ENCODE results near the gene SERP2. TPM values are rescaled to one million over a fixed set of nuclear protein-coding genes. Genes with fewer than 3 reads are reported as not detected.

SERP2 gene
- total RNA-seq, 1 experiment from 2014 or later = 1.8 TPM

GRCh38 chr13:44433863-44434765 lies 60.5 kb downstream of the SERP2 start:
- peak overlapping the region; percentile 86 to 97 for H3K4me3 Mint-ChIP-seq
- no peaks in the 10 kb centered on the region for H3K27me3 ChIP-seq (ENCODE audit: insufficient read depth, low read length)
- no peak overlapping the region for H3K18ac ChIP-seq (ENCODE audit: insufficient read length, low read depth, low read length)
- no peak overlapping the region for H2BK120ac ChIP-seq (ENCODE audit: low read depth, low read length, poor library complexity, severe bottlenecking)
- no peak overlapping the region for H3T11ph ChIP-seq (ENCODE audit: low read length)
- H2AK5ac ChIP-seq (ENCODE audit: insufficient read length, low read length) = no peak overlapping the region
- no peak overlapping the region for H3K4ac ChIP-seq (ENCODE audit: low read depth, low read length)
- peak overlapping the region; percentile 78 for H3K4me2 ChIP-seq (ENCODE audit: insufficient read depth, insufficient read length, low read length)
- H2BK12ac ChIP-seq (ENCODE audit: insufficient read length, low read depth, low read length) = no peak overlapping the region
- H3K9me3 ChIP-seq (ENCODE audit: control insufficient read depth, low read depth, low read length) = no peaks in the 10 kb centered on the region
- no peak overlapping the region for H3K23ac ChIP-seq (ENCODE audit: insufficient read length, low read depth, low read length)
- H2BK15ac ChIP-seq (ENCODE audit: low read depth, low read length) = no peak overlapping the region
- H2AFZ ChIP-seq (ENCODE audit: low read length) = no peak overlapping the region
- no peak overlapping the region for H3K27ac ChIP-seq (ENCODE audit: insufficient read length, low read depth, low read length)
- no peaks in the 10 kb centered on the region for H3K9me3 Mint-ChIP-seq
- no peak overlapping the region for H4K8ac ChIP-seq (replicated peaks; ENCODE audit: insufficient read length, low read depth, low read length)
- H3K27ac Mint-ChIP-seq = peak overlapping the region in 1 of 3 experiments; percentile 84; a peak in 3 of 7 replicates
- no peak for DNase-seq
- TF ChIP-seq CTCF (conservative IDR thresholded peaks at IDR 0.05) = no peak
- H3K56ac ChIP-seq (ENCODE audit: insufficient read length, low read depth, low read length) = no peak overlapping the region
- H3K14ac ChIP-seq (ENCODE audit: insufficient read depth, low read length) = no peak overlapping the region
- no peak overlapping the region for H4K91ac ChIP-seq (ENCODE audit: insufficient read length, low read depth, low read length)
- H3K79me1 ChIP-seq (ENCODE audit: insufficient read depth, low read depth, low read length, poor library complexity, severe bottlenecking) = peaks cover 6% of the 10 kb centered on the region
- H2BK5ac ChIP-seq (ENCODE audit: insufficient read length, low read length) = no peak overlapping the region
- WGBS (ENCODE audit: extremely low coverage, insufficient read length, low lambda C conversion rate) = no CpG with 5 or more reads among the region's 15 CpGs
- H4K5ac ChIP-seq (ENCODE audit: insufficient read length, low read depth, low read length) = no peak overlapping the region
- peaks cover 7% of the 10 kb centered on the region for H3K23me2 ChIP-seq (ENCODE audit: insufficient read length, low read depth, low read length, poor library complexity, severe bottlenecking)
- peaks cover 26 to 35% of the 10 kb centered on the region in 2 experiments for H3K4me1 Mint-ChIP-seq
- H3K4me1 ChIP-seq (ENCODE audit: insufficient read depth, low read length) = no peaks in the 10 kb centered on the region
- H3K36me3 Mint-ChIP-seq (ENCODE audit: insufficient read depth in 1 of 3, low read depth in 3 of 3) = peaks cover 27 to 34% (median 27%) of the 10 kb centered on the region in 3 experiments; a peak in 6 of 7 replicates
- no peaks in the 10 kb centered on the region for H4K20me1 ChIP-seq (ENCODE audit: control insufficient read depth, insufficient read depth, insufficient read length)
- H3K79me2 ChIP-seq (ENCODE audit: insufficient read depth, low read length) = no peaks in the 10 kb centered on the region
- no peak overlapping the region for H3K9ac ChIP-seq (ENCODE audit: extremely low read depth, insufficient read length, low read length)
- H2BK20ac ChIP-seq (ENCODE audit: low read depth, low read length, poor library complexity, severe bottlenecking) = no peak overlapping the region
- no peaks in the 10 kb centered on the region; the same call in 1 of the 2 replicates for H3K27me3 Mint-ChIP-seq (ENCODE audit: low read depth)
